ENCODE measurements around the gene IDS. TPM values are rescaled to one million over a fixed set of nuclear protein-coding genes. Genes with fewer than 3 reads are reported as not detected.
A peak's percentile ranks its signal among the peaks of the same experiment; 100 is the strongest.
"Not testable (repeated sequence)": the region's sequence is repeated elsewhere in the genome, so short reads cannot be mapped to it uniquely, and the experiment has no call there.

Gene IDS
- polyA plus RNA-seq, 1 of the 3 experiments (the other 2 are of a cell fraction) = 78.4 TPM

DNA sequence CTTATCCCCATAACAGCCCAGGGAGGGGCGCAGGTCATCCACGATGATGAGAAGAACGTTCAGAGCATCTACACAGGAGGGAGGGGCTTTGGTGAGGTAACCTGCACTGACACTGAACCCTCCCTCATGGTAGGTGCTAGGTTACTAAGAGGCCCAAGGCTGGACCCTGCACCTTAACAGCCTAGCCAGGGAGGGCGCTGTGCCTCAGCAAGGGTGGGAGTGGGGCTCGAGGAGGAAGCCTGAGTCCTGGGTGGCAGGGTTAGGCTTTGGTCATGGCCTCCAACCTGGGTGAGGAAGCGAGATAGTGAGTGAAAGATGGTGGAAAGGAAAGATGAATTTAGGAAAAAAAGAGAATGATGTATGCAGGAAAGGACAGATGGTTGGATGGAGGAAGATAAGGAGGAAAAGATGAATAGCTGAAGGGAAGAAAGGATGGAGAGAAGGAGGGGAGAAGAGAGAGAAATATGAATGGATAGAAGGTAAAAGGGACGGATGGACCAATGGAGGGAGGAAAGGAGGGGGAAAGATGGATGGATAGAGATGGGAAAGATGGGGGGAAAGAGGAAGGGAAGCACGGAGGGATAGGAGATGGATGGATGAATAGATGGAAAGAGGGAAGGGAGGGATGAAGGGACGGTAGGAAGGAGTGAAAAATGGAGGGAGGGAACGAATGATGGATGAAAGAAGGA is 736 bp downstream of the IDS start:
- H3K79me2 ChIP-seq (ENCODE audit: insufficient read depth) = peaks cover 24% of the 10 kb centered on the region
- H3K9me3 ChIP-seq = no peaks in the 10 kb centered on the region
- CTCF ChIA-PET = interaction anchor here (0.9 to 2.2 kb wide), 5 partner anchors 8 to 35 kb away, joined by 3 to 7 read pairs (median 5); no protein-coding TSS in a partner anchor
- peak overlapping the region; percentile 80 for H3K4me2 ChIP-seq
- peak overlapping the region; percentile 58 to 71 for H3K4me3 ChIP-seq (ENCODE audit: low read depth in 2 of 2, low read length in 1 of 2)
- H3K9ac ChIP-seq = peak overlapping the region; percentile 85
- peaks cover 0 to 10% of the 10 kb centered on the region in 2 experiments; a peak in 1 of 4 replicates for H3K4me1 ChIP-seq (ENCODE audit: control insufficient read depth in 1 of 2, insufficient read depth in 2 of 2, low read depth in 1 of 2, low read length in 1 of 2)
- H3K27ac ChIP-seq (ENCODE audit: low read depth in 2 of 2, low read length in 1 of 2) = peak overlapping the region; percentile 67 to 88
- 0 out of 2 replicates have a peak, but pooled peaks cover 5% of the 10 kb centered on the region for H3K27me3 ChIP-seq (ENCODE audit: insufficient read depth)
- H4K20me1 ChIP-seq (ENCODE audit: insufficient read depth) = no peaks in the 10 kb centered on the region; the same call in 1 of the 2 replicates
- peak; percentile 67 for DNase-seq
- TF ChIP-seq, protein P1, sequence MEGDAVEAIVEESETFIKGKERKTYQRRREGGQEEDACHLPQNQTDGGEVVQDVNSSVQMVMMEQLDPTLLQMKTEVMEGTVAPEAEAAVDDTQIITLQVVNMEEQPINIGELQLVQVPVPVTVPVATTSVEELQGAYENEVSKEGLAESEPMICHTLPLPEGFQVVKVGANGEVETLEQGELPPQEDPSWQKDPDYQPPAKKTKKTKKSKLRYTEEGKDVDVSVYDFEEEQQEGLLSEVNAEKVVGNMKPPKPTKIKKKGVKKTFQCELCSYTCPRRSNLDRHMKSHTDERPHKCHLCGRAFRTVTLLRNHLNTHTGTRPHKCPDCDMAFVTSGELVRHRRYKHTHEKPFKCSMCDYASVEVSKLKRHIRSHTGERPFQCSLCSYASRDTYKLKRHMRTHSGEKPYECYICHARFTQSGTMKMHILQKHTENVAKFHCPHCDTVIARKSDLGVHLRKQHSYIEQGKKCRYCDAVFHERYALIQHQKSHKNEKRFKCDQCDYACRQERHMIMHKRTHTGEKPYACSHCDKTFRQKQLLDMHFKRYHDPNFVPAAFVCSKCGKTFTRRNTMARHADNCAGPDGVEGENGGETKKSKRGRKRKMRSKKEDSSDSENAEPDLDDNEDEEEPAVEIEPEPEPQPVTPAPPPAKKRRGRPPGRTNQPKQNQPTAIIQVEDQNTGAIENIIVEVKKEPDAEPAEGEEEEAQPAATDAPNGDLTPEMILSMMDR (IDR thresholded peaks at IDR 0.05) = peak; percentile 61
- TF ChIP-seq ELF1 (IDR thresholded peaks at IDR 0.05) = no peak
- H3F3A ChIP-seq (replicated peaks; ENCODE audit: insufficient read depth) = no peaks in the 10 kb centered on the region
- H3K9me2 ChIP-seq = no peaks in the 10 kb centered on the region
- H2AFZ ChIP-seq (ENCODE audit: low read depth) = no peak overlapping the region
- H3K36me3 ChIP-seq (replicated peaks in 1 of 2; ENCODE audit: control insufficient read depth in 1 of 2, insufficient read depth in 2 of 2, low read length in 1 of 2) = peaks cover 9 to 22% of the 10 kb centered on the region in 2 experiments
- POLR2A ChIA-PET = interaction anchor here (1.3 to 2.7 kb wide), 2 partner anchors 17 to 36 kb away, joined by 8 to 18 read pairs; partner anchors contain the start of gene EOLA1
- 7% methylated on average over 9 of the region's 10 CpGs for WGBS (ENCODE audit: low lambda C conversion rate)

- Histone ChIP-seq H3K4me3 (ENCODE audit: low read depth in 2 of 2, low read length in 1 of 2) (peak overlapping the region; percentile 36 to 71; a peak in 3 of 4 replicates), H3K79me2 (ENCODE audit: insufficient read depth) (peaks cover 24% of the 10 kb centered on the region), H3K4me2 (peak overlapping the region; percentile 80; the same call in 1 of the 2 replicates), H3K36me3 (replicated peaks in 1 of 2; ENCODE audit: control insufficient read depth in 1 of 2, insufficient read depth in 2 of 2, low read length in 1 of 2) (peaks cover 17 to 22% of the 10 kb centered on the region in 2 experiments), H3K27ac (ENCODE audit: low read depth in 2 of 2, low read length in 1 of 2) (peak overlapping the region; percentile 74 to 88), H3K4me1 (ENCODE audit: control insufficient read depth in 1 of 2, insufficient read depth in 2 of 2, low read depth in 1 of 2, low read length in 1 of 2) (peaks cover 0 to 10% of the 10 kb centered on the region in 2 experiments; a peak in 1 of 4 replicates), H3K9ac (peak overlapping the region; percentile 85)
- DNase-seq = peak; percentile 42
- H2AFZ ChIP-seq (ENCODE audit: low read depth); H3F3A ChIP-seq (replicated peaks; ENCODE audit: insufficient read depth); H4K20me1 ChIP-seq (ENCODE audit: insufficient read depth); H3K9me3 ChIP-seq; H3K9me2 ChIP-seq; H3K27me3 ChIP-seq (ENCODE audit: insufficient read depth): not testable (repeated sequence)
- ChIA-PET CTCF (interaction anchor here (1.2 to 2.2 kb wide), 3 partner anchors 9 to 36 kb away, joined by 3 to 5 read pairs (median 5); no protein-coding TSS in a partner anchor), POLR2A (interaction anchor here (2.7 kb wide), 1 partner anchor 37 kb away, joined by 18 read pairs; the partner anchor contains the start of gene EOLA1)
- no CpG with 5 or more reads among the region's 10 CpGs for WGBS (ENCODE audit: low lambda C conversion rate)
- TF ChIP-seq GABPA (IDR thresholded peaks at IDR 0.05; ENCODE audit: low read depth) = peak; percentile 62
- TF ChIP-seq GATA2 (CRISPR knock-in tag; IDR thresholded peaks at IDR 0.05) = peak; percentile 72
These were observed 1.7 kb downstream of the IDS start for GRCh38 chrX:149503446-149503845.

DNA sequence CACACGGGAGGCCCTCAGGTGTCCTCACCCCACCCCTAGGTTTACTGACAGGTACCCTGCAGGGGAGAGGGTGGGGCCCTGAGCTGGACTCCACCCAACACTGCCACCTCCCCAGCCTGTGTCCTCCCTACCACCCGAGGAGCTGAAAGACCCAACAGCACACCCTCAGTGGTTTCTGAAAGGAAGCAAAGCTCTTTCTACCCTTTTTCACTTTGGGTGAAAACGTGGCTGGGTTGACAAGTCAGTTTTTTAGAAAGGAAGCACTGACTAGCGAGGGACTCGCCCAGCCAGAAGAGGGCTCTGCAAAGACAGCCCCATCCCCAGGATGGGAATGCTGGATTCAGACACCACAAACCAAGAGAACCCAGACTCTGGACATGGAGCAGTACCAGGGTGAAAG is 2.2 kb downstream of the IDS start:
- H4K20me1 ChIP-seq (ENCODE audit: insufficient read depth); DNase-seq; H2AFZ ChIP-seq (ENCODE audit: low read depth); H3K27me3 ChIP-seq (ENCODE audit: insufficient read depth); POLR2A ChIA-PET; H3K4me3 ChIP-seq (ENCODE audit: low read depth in 2 of 2, low read length in 1 of 2); H3K9me2 ChIP-seq; H3K9me3 ChIP-seq; H3F3A ChIP-seq (replicated peaks; ENCODE audit: insufficient read depth): not testable (repeated sequence)
- Histone ChIP-seq H3K79me2 (ENCODE audit: insufficient read depth) (peaks cover 24% of the 10 kb centered on the region), H3K36me3 (replicated peaks in 1 of 2; ENCODE audit: control insufficient read depth in 1 of 2, insufficient read depth in 2 of 2, low read length in 1 of 2) (peaks cover 21 to 28% of the 10 kb centered on the region in 2 experiments), H3K4me1 (ENCODE audit: control insufficient read depth in 1 of 2, insufficient read depth in 2 of 2, low read depth in 1 of 2, low read length in 1 of 2) (peaks cover 0 to 10% of the 10 kb centered on the region in 2 experiments; a peak in 1 of 4 replicates), H3K4me2 (peak overlapping the region; percentile 42; the same call in 1 of the 2 replicates), H3K9ac (peak overlapping the region; percentile 45), H3K27ac (ENCODE audit: low read depth in 2 of 2, low read length in 1 of 2) (peak overlapping the region in 1 of 2 experiments; percentile 55; a peak in 3 of 4 replicates)
- CTCF ChIA-PET = interaction anchor here (1.2 kb wide), 1 partner anchor 9 kb away, joined by 3 read pairs; no protein-coding TSS in a partner anchor
- WGBS (ENCODE audit: low lambda C conversion rate) = 38% methylated on average over 5 of the region's 5 CpGs

Data from SK-N-SH (cell line).